HepG2 (cell line): ENCODE data around the gene AKR7A3. TPM values are rescaled to one million over a fixed set of nuclear protein-coding genes. Genes with fewer than 3 reads are reported as not detected.
A peak's percentile ranks its signal among the peaks of the same experiment; 100 is the strongest.

Source experiments
- ASH2L ChIP-seq: fragments of 300-600, 200-600 bp; sonication (generic); IDR thresholded peaks from 2 replicates; pipeline ENCODE4 v1.7.0; 2017; ENCODE audit warnings: low read depth, mild to moderate bottlenecking, moderate library complexity, mixed read lengths, low read length; ENCODE audit not compliant: insufficient read length
- CREM ChIP-seq, 2 experiments: sonication (generic) in 1 of 2; formaldehyde crosslinking in 1 of 2; IDR thresholded peaks; 2 replicates each; pipeline versions ENCODE4 v1.4.0 to v1.6.1; 2016 to 2020; ENCODE audit warnings: antibody characterized with exemption in 1 of 2, mild to moderate bottlenecking in 1 of 2, missing genetic modification reagents in 1 of 2
- EZH2 ChIP-seq: conservative IDR thresholded peaks from 2 replicates; pipeline ENCODE4 v1.6.1; 2012; ENCODE audit warnings: mild to moderate bottlenecking, low read depth, low read length, moderate library complexity
- GTF2F1 ChIP-seq: fragments of 150-350 bp; IDR thresholded peaks from 2 replicates; pipeline ENCODE4 v1.6.1; 2014; ENCODE audit warnings: low read length
- HIVEP1 ChIP-seq: sonication (generic); formaldehyde crosslinking; IDR thresholded peaks from 2 replicates; pipeline ENCODE4 v1.4.0; 2020; ENCODE audit warnings: mild to moderate bottlenecking, missing genetic modification reagents
- HMG20A ChIP-seq: IDR thresholded peaks from 2 replicates; pipeline ENCODE4 v1.6.1; 2016; ENCODE audit warnings: borderline replicate concordance
- HNRNPLL ChIP-seq: fragments of 200-400 bp; formaldehyde crosslinking; IDR thresholded peaks from 2 replicates; pipeline ENCODE4 v1.6.1; 2017; ENCODE audit warnings: mild to moderate bottlenecking, low read depth, low read length; ENCODE audit not compliant: poor library complexity, severe bottlenecking
- KLF13 ChIP-seq: sonication (generic); formaldehyde crosslinking; IDR thresholded peaks from 2 replicates; pipeline ENCODE4 v1.4.0; 2020; ENCODE audit warnings: mild to moderate bottlenecking, missing genetic modification reagents
- MIER2 ChIP-seq: IDR thresholded peaks from 2 replicates; pipeline ENCODE4 v1.6.1; 2016; ENCODE audit warnings: missing biosample characterization, missing genetic modification reagents
- MXD4 ChIP-seq: IDR thresholded peaks from 2 replicates; pipeline ENCODE4 v1.6.1; 2016; ENCODE audit warnings: mild to moderate bottlenecking, missing biosample characterization, missing genetic modification reagents
- NCOR1 ChIP-seq: fragments of 200-600 bp; sonication (generic); IDR thresholded peaks from 2 replicates; pipeline ENCODE4 v1.7.0; 2017; ENCODE audit warnings: antibody characterized with exemption, low read length, borderline replicate concordance
- POGZ ChIP-seq: sonication (generic); formaldehyde crosslinking; IDR thresholded peaks from 2 replicates; pipeline ENCODE4 v1.4.0; 2020; ENCODE audit warnings: mild to moderate bottlenecking, missing genetic modification reagents
- POLR2A ChIP-seq, 2 experiments: IDR thresholded peaks; 2 replicates each; pipeline ENCODE4 v1.6.1; 2011; ENCODE audit warnings: low read depth in 2 of 2, low read length in 2 of 2, mild to moderate bottlenecking in 1 of 2, moderate library complexity in 1 of 2; ENCODE audit not compliant: insufficient read depth in 1 of 2
- PRMT3 ChIP-seq: sonication (generic); formaldehyde crosslinking; IDR thresholded peaks from 2 replicates; pipeline ENCODE4 v1.8.1; 2022; ENCODE audit warnings: low read depth, mild to moderate bottlenecking, moderate library complexity, missing genetic modification reagents, borderline replicate concordance
- RNF2 ChIP-seq: fragments of 450-650 bp; conservative IDR thresholded peaks from 2 replicates; pipeline ENCODE4 v1.6.1; 2016; ENCODE audit warnings: low read depth
- SMYD3 ChIP-seq: sonication (generic); formaldehyde crosslinking; IDR thresholded peaks from 2 replicates; pipeline ENCODE4 v1.8.1; 2023; ENCODE audit warnings: mild to moderate bottlenecking, missing genetic modification reagents
- SNAI1 ChIP-seq: sonication (generic); formaldehyde crosslinking; IDR thresholded peaks from 2 replicates; pipeline ENCODE4 v1.5.0; 2020; ENCODE audit warnings: mild to moderate bottlenecking, missing genetic modification reagents, borderline replicate concordance
- ZC3H4 ChIP-seq: sonication (generic); formaldehyde crosslinking; IDR thresholded peaks from 2 replicates; pipeline ENCODE4 v1.4.0; 2020; ENCODE audit warnings: missing genetic modification reagents, borderline replicate concordance
- ZFP62 ChIP-seq: sonication (generic); formaldehyde crosslinking; IDR thresholded peaks from 2 replicates; pipeline ENCODE4 v1.4.0; 2020; ENCODE audit warnings: missing genetic modification reagents
- ZNF24 ChIP-seq: fragments of 450-650 bp; IDR thresholded peaks from 2 replicates; pipeline ENCODE4 v1.6.1; 2017; ENCODE audit warnings: antibody characterized with exemption, mild to moderate bottlenecking
- ZNF709 ChIP-seq: sonication (generic); formaldehyde crosslinking; IDR thresholded peaks from 2 replicates; pipeline ENCODE4 v1.5.0; 2020; ENCODE audit warnings: mild to moderate bottlenecking, missing genetic modification reagents
- ZNF768 ChIP-seq: sonication (generic); formaldehyde crosslinking; IDR thresholded peaks from 2 replicates; pipeline ENCODE4 v1.4.0; 2020; ENCODE audit warnings: missing genetic modification reagents
- ZNF772 ChIP-seq: sonication (generic); formaldehyde crosslinking; IDR thresholded peaks from 2 replicates; pipeline ENCODE4 v1.5.0; 2020; ENCODE audit warnings: mild to moderate bottlenecking, missing genetic modification reagents
- ZSCAN21 ChIP-seq: sonication (generic); formaldehyde crosslinking; IDR thresholded peaks from 2 replicates; pipeline ENCODE4 v1.8.0; 2022; ENCODE audit warnings: mild to moderate bottlenecking, missing genetic modification reagents, moderate library complexity, borderline replicate concordance
- ZXDC ChIP-seq: sonication (generic); formaldehyde crosslinking; IDR thresholded peaks from 2 replicates; pipeline ENCODE4 v1.5.0; 2020; ENCODE audit warnings: mild to moderate bottlenecking, missing genetic modification reagents
- polyA plus RNA-seq, 8 experiments: library from polyadenylated mRNA; depleted of rRNA in 3 of 8; stranded (reverse) in 7 of 8; unstranded in 1 of 8; fragments of >200 nt; fragmentation: Illumina TruSeq in 4 of 8; extraction: Trizol in 4 of 8; gene quantifications; 2 replicates each; pipeline versions ENCODE4 v1.2.1 to v1.2.3, GENCODE V29; 2011 to 2016; ENCODE audit warnings: low read depth in 4 of 8, missing spikeins in 1 of 8, mixed read lengths in 1 of 8; ENCODE audit not compliant: insufficient read depth in 1 of 8
- total RNA-seq, 5 experiments: library from RNA; depleted of rRNA; stranded (reverse); fragments of >200 nt; fragmentation: Illumina TruSeq; extraction: Trizol; gene quantifications; 2 replicates each; pipeline ENCODE4 v1.2.3, GENCODE V29; 2016; ENCODE audit warnings: low read depth in 1 of 5
- TF ChIP-seq, protein P1 (sequence below): IDR thresholded peaks from 2 replicates; pipeline ENCODE4 v1.6.1; 2016; ENCODE audit warnings: mild to moderate bottlenecking
- TF ChIP-seq, protein P2 (sequence below): sonication (generic); formaldehyde crosslinking; IDR thresholded peaks from 2 replicates; pipeline ENCODE4 v1.5.0; 2020; ENCODE audit warnings: mild to moderate bottlenecking, missing genetic modification reagents

AKR7A3 gene
- total and polyA plus RNA-seq, 2 of the 13 experiments (the other 11 are each of a cell fraction or from before 2014, with no cell fraction given) = 0.58 to 1.00 TPM

DNA sequence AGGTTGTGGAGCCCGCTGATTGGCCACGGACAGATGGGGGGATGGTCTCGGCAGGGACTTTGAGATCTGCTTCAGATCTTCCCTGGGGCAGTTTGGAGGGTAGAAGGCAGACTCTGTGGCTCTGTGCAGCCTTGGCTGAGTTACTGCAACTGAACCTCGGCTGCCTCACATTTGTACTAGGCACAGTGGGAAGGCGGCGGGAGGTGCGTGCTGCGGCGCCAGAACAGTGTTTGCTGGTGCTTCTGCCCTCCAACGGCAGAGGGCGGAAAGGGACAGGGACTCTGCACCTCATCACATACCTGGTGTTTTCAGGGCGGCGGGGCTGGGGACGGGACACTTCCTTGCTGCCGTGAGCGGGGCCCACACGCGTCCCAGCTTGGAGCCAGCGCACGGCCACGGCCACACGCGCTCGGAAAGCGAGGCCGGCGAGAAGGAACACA is 49.8 kb upstream of the AKR7A3 start (continued):
- TF ChIP-seq, protein P1, sequence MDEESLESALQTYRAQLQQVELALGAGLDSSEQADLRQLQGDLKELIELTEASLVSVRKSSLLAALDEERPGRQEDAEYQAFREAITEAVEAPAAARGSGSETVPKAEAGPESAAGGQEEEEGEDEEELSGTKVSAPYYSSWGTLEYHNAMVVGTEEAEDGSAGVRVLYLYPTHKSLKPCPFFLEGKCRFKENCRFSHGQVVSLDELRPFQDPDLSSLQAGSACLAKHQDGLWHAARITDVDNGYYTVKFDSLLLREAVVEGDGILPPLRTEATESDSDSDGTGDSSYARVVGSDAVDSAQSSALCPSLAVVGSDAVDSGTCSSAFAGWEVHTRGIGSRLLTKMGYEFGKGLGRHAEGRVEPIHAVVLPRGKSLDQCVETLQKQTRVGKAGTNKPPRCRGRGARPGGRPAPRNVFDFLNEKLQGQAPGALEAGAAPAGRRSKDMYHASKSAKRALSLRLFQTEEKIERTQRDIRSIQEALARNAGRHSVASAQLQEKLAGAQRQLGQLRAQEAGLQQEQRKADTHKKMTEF (CRISPR knock-in tag) = peak; percentile 64; the same call in 1 of the 2 replicates
- TF ChIP-seq GTF2F1 (no peak), KLF13 (CRISPR knock-in tag) (no peak), MIER2 (CRISPR knock-in tag) (no peak), ZNF772 (peak; percentile 65; the same call in 1 of the 2 replicates), MXD4 (0 out of 2 replicates have a peak, but pooled peaks have one; percentile 16), NCOR1 (no peak), POGZ (CRISPR knock-in tag) (peak; percentile 32; the same call in 1 of the 2 replicates), HNRNPLL (peak; percentile 64), RNF2 (no peak), ZXDC (CRISPR knock-in tag) (no peak; the same call in 1 of the 2 replicates), ZNF709 (CRISPR knock-in tag) (no peak), ZNF768 (CRISPR knock-in tag) (peak; percentile 57; the same call in 1 of the 2 replicates), PRMT3 (no peak), POLR2A (IDR thresholded peaks at IDR 0.05; ENCODE audit: insufficient read depth in 1 of 2, low read depth in 2 of 2, low read length in 2 of 2) (peak; percentile 78 to 84), HMG20A (CRISPR knock-in tag) (no peak), ZC3H4 (CRISPR knock-in tag) (no peak), HIVEP1 (peak; percentile 77), EZH2 (no peak), SMYD3 (CRISPR knock-in tag) (0 out of 2 replicates have a peak, but pooled peaks have one; percentile 38), ZSCAN21 (peak; percentile 81), ASH2L (peak; percentile 54), ZNF24 (no peak), CREM (IDR thresholded peaks at IDR 0.05) (no peak), CREM (CRISPR knock-in tag; IDR thresholded peaks at IDR 0.05) (no peak), ZFP62 (CRISPR knock-in tag) (no peak), SNAI1 (CRISPR knock-in tag) (no peak)
- TF ChIP-seq, protein P2, sequence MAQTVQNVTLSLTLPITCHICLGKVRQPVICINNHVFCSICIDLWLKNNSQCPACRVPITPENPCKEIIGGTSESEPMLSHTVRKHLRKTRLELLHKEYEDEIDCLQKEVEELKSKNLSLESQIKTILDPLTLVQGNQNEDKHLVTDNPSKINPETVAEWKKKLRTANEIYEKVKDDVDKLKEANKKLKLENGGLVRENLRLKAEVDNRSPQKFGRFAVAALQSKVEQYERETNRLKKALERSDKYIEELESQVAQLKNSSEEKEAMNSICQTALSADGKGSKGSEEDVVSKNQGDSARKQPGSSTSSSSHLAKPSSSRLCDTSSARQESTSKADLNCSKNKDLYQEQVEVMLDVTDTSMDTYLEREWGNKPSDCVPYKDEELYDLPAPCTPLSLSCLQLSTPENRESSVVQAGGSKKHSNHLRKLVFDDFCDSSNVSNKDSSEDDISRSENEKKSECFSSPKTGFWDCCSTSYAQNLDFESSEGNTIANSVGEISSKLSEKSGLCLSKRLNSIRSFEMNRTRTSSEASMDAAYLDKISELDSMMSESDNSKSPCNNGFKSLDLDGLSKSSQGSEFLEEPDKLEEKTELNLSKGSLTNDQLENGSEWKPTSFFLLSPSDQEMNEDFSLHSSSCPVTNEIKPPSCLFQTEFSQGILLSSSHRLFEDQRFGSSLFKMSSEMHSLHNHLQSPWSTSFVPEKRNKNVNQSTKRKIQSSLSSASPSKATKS (CRISPR knock-in tag) = no peak
